Amygdala (tissue), 56 donors: ENCODE data around the gene SIDT2.
"Not testable (repeated sequence)": the region's sequence is repeated elsewhere in the genome, so short reads cannot be mapped to it uniquely, and the experiment has no call there.

Experiments used
- DNase-seq, 56 donors: peaks; one replicate each; lab custom pipeline; 2025; lab: John Stamatoyannopoulos, UW

Gene SIDT2

GRCh38 chr11:117171404-117172061 lies 7.0 kb upstream of the SIDT2 start:
- no peak for DNase-seq

DNA sequence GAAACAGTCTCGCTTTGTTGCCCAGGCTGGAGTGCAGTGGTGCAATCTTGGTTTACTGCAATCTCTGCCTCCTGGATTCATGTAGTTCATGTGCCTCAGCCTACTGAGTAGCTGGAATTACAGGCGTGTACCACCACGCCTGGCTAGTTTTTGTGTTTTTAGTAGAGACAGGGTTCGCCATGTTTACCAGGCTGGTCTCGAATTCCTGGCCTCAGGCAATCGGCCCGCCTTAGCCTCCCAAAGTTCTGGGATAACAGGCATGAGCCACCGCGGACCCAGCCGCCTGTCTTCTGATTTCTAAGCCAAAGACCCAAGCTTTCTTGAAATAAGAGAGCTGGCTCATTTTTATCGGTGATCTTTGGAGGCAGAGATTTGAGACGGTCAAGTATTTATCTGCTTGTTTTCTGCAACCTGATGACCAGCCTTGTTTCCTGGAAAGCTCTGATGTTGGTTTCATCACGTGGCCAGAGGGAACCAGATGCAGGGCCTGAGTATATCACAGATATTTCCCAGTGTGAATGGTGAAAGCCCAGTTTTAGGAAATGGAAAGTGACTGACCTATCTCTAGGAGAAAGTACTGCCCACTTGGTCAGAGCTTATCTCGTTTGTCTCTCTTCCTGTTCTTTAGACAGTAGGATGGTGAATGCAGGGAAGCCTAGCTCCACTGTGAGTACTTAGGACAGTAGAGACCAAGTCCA lies 5.7 kb upstream of the SIDT2 start:
- DNase-seq: no peak

GRCh38 chr11:117175104-117175503 lies 3.4 kb upstream of the SIDT2 start:
- DNase-seq: peak in 15 of 56 donors; percentile 10 to 56 (median 39)

- DNase-seq: no peak
Measured at GRCh38 chr11:117175781-117176180, 2.8 kb upstream of the SIDT2 start.

GRCh38 chr11:117176186-117176585 lies 2.4 kb upstream of the SIDT2 start:
- DNase-seq: no peak

DNA sequence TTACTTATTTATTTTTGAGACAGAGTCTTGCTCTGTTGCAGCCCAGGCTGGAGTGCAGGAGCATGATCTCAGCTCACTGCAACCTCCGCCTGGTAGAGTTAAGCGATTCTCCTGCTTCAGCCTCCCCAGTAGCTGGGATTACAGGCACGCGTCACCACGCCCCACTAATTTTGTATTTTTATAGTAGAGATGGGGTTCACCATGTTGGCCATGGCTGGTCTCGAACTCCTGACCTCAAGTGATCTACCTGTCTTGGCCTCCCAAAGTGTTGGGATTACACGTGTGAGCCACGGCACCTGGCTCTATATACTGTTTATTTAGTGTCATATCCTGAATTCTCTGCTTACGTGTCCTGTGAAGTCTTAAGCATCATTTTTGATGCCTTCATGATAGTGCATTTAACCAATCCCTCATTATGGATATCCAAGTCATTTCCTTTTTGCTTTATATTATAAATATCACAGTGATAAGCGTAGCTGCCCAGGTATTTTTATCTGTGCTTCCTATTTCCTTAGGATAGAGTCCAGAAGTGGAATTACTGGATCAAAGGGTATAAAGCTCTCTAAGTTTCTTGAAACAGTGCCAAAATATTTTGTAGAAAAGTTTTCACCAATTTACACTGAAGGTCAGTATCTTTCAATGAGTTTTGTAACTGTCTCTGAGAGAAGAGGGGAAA lies 871 bp upstream of the SIDT2 start:
- no peak for DNase-seq

GRCh38 chr11:117179048-117179999 lies 781 bp downstream of the SIDT2 start:
- DNase-seq: peak in 9 of 56 donors; percentile 33 to 65 (median 57)

- no peak for DNase-seq
Measured at GRCh38 chr11:117180020-117180419, 1.5 kb downstream of the SIDT2 start.

DNA sequence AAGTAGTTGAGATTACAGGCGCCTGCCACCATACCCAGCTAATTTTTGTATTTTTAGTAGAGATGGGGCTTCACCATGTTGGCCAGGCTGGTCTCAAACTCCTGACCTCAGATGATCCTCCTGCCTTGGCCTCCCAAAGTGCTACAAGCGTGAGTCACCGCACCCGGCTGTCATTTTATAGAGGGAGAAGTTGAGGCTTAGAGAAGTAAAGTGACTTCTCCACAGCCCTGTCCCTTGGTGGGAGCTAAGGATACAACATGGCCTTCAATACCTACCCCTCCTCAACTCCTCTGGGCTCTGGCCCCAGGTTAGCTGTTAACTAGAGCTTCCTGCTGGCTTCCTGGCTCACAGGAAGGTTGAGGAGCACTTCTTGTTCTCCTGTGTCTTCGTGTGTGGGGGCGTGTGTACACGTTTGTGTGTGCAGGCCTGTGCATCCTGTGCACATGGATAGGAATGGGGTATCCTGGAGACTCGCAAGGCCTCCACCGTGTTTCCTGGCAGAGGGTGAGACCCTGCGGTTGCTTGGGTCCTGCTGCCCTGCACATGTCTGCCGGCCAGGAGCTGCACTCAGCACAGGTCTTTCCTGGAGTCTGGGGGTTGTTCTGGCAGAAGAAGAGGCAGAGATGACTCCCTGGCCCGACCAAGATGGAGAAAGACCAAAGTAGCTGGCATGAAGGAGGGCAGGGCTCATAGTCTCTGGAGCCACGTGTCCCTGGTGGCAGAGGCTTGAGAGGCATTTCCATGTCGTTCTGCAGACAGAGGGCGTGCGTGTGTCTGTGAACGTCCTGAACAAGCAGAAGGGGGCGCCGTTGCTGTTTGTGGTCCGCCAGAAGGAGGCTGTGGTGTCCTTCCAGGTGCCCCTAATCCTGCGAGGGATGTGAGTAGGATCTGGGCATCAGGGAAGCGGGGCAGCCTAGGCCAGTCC lies 2.4 kb downstream of the SIDT2 start:
- DNase-seq: peak in 48 of 56 donors; percentile 13 to 84 (median 62)

DNA sequence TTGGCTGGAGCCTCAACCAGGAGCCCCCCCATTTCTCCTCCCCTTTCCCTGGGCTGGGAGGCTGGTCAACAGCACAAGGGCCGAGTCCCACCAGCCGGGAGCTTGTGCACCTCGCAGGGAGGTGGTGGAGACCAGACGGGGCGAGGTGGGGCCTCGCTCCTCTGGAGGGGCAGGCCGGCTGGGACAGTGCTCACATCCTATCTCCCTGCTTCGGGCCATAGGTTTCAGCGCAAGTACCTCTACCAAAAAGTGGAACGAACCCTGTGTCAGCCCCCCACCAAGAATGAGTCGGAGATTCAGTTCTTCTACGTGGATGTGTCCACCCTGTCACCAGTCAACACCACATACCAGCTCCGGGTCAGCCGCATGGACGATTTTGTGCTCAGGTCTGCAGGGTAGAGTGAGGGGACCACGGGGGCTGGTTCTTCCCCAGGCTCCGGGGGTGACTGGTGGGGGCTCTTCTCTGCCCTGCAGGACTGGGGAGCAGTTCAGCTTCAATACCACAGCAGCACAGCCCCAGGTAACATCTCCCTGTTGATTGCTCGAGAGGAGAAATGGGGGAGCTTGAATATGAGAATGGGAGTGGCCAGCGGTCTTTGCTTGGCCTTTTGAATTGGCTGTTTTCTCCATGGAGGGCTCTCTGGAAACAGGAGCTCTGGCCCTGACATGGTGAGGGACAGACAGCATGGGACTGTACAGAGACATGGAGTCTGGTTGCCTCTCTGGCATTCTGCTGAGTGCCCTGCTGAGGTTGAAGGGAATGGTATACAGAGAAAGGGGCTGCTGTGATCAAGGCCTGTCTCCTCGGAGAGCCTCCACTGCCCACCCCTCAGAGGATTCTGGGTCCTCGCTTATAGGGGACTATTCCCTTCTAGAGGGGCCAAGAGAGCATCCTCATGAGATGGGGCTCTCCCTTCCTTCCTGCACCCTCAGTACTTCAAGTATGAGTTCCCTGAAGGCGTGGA lies 3.3 kb downstream of the SIDT2 start:
- DNase-seq: no peak

DNA sequence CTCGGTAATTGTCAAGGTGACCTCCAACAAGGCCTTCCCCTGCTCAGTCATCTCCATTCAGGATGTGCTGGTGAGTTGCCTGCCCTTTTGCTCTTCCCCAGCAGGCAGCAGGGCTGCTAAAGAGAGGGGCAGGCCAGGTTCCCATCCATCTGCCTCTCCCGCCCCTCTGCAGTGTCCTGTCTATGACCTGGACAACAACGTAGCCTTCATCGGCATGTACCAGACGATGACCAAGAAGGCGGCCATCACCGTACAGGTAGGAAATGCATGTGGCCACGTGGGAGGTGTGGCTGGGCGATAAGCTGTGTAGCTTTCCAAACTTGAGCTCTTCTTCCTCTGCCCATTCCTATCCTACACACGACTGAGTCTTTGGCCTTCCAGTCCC lies 4.0 kb downstream of the SIDT2 start:
- DNase-seq: no peak

DNA sequence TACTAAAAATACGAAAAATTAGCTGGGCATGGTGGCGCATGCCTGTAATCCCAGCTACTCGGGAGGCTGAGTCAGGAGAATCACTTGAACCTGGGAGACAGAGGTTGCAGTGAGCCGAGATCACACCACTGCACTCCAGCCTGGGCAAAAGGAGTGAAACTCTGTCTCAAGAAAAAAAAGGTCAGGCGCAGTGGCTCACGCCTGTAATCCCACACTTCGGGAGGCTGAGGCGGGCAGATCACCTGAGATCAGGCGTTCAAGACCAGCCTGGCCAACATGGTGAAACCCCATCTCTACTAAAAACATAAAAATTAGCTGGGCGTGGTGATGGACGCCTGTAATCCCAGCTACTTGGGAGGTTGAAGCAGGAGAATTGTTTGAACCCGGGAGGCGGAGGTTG lies 4.6 kb downstream of the SIDT2 start:
- DNase-seq: not testable (repeated sequence)

DNA sequence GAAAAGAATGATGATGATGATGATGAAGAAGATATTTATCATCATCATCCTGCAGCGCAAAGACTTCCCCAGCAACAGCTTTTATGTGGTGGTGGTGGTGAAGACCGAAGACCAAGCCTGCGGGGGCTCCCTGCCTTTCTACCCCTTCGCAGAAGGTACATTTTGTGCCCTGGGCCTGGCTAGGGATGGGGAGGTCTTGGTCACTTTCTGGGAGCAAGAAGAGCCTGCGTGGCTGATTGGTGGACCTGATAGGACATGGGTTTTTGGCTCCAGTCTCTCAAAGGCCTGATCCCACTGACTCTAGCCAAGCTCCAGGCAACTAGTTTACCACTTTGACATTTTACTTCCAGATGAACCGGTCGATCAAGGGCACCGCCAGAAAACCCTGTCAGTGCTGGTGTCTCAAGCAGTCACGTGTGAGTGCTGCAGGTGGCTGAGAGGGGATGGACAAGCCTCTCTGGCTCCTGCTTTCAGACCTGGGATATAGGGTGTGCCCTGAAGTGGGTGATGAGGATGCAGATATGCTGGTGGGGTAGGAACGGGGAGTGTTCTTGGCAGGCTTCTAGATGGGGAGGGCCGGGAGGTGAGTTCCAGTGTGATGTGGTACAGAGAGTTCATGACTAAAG lies 5.3 kb downstream of the SIDT2 start:
- no peak for DNase-seq

DNA sequence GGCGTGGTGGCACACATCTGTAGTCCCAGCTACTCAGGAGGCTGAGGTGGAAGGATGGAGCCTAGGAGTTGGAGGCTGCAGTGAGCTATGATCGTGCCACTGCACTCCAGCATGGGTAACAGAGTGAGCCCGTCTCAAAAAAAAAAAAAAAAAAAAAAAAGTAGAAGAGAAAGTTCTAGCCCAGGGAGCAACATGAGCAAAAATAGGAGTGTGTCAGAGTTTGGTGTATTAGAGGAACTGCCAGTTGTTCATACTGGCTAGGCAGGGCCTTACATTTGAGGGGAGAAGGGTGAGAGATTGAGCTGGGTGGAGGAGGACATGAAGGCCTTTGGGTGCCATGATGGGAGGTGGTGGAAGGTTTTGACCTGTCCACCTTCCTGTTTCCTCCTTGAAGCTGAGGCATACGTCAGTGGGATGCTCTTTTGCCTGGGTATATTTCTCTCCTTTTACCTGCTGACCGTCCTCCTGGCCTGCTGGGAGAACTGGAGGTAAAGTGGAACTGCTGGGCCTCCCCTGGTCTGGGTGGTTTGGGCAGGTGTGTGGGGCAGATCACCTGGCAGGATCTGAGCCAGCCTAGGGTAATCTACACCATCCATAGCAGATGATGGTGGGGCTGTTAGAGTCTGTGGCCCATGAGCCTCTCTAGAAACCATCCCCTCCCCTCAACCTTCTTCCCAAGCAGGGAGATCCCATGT lies 7.3 kb downstream of the SIDT2 start:
- DNase-seq: no peak

DNA sequence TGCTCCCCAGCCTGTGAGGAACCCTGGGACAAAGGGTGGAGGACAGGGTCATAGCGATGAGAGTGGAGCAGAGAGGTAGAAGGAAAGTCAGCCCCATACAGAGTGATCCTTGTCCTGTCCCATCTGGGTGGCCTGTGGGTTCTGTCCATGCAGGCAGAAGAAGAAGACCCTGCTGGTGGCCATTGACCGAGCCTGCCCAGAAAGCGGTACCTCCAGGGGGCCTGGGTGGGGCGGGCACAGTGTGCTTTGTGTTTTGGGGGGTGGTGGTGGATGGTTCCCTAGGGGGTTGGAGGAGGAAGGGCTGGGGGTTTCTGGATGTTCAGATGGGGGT lies 7.9 kb downstream of the SIDT2 start:
- no peak for DNase-seq

- no peak for DNase-seq
Measured at GRCh38 chr11:117187007-117187406, 8.5 kb downstream of the SIDT2 start.

GRCh38 chr11:117187428-117187798 lies 8.9 kb downstream of the SIDT2 start:
- no peak for DNase-seq
